ENCODE measurements around the gene ZXDC.

The ZXDC gene

DNA sequence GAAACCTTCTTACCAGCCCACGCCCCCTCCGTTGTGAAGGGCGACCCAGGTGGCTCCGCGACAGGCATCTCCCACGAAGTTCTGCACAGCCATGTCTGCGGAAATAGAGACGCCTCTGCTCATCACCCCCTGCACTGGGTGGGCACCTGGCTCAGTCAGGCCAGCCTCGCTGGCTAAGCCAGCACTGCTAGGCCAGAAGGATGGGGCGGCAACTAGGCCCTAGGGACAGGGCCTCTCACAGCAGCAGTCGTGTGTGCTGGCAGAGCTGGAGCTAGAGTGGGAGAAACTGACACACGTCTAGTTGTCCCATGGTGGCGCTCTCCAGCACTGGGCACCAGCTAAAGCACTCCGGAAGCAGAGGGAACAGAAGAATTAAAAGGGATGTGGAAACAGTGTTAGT is 12.5 kb upstream of the ZXDC start:
- DNase-seq: no peak

DNA sequence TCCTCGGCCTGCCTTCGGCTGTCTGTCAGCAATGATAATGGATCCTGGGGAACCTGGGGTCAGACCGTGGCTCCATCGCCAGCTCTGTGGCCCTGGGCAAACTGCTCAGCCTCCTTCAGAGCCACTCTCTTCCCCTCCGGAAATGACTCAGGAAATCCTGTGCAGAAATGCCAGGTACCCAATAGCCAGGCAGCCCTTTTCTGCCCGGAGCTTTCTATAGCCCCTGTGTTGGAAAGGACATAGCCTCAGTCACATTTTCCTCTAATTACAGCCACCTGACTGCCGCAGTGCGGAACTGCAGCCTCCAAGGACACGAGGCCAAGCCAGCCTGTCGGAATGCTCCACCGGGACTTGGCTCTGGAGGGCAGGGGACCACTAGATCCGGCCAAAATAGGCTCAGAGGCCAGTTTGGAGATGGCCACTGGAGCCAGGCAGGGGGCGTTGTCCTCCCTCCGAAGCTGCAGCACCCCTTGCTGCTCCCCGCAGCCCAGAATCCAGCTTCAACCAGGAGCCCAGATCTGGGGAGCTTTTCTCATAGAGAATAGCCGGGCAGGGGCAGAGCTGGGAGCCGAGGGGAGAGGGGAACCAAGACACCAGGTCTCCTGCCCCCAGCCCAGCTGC is 11.6 kb upstream of the ZXDC start:
- no peak for DNase-seq

DNA sequence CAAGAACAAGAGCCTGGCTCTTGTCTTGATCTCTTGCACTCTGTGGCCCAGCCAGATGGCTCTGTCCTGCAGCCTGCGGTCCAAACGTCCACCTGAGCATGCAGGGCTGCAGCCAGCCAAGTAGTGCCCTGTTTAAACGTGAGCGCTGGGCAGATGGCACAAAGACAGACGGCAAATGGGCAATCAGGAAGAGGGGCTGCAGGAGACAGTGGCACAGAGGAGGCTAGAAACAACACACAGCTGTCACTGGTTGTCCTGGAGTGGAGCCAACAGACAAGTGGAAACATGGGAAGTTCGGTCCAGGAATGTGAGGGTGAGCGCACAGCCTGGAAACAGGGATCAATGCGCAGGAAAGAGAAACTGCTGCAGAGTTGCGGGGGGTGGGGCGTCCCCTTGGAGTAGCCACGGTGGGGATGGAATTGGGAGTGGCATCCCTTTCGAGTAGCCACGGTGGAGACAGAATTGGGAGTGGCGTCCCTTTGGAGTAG is 10.7 kb upstream of the ZXDC start:
- DNase-seq: no peak

DNA sequence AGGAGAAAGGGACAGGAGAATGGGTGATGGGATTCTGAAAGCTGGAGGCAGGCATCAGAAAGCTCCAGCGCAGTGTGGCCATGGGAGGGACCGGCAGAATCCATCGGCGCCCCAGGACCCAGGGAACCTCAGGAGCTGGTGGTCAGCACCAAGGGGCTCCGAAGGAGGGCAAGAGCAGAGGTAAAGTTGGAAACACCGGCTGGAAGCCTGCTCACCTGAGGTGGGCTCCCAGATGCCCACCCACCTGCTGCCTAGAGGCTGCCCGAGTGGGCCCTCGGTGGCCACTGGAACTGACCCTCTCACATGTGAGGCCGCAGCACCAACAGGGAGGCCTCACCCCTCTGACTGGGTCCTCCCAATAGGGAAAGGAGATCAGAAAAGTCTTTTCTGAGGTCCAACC is 10.3 kb upstream of the ZXDC start:
- no peak for DNase-seq

DNA sequence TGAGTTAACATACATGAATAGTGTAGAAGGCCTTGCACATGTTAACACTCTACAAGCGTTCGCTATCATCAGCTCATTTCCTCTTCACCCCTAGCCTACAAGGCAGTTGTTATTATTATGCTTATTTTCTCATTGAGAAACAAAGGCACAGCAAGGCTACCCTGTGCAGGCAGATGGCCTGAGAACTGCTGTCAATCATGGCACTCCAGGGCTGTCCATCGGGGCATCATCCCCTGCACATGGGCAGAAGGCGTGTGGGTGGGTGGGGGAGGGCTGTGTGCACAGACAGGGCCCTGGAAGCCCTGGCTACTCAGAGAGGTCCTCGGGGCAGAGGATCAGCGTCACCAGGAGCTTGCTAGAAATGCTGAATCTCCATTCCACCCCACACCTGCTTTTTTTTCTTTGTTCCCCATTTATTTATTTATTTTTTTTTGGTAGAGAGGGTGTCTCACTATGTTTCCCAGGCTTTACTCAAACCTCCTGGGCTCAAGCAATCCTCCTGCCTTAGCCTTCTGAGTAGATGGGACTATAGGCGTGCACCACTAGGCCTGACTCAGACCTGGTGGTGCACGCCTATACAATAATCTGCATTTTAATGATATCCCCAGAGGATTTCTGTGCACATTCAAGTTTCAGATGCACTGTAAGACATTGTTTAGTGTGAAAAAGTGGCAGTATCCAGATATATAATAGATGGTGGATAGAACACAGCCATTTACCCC is 9.6 kb upstream of the ZXDC start:
- DNase-seq: peak in 1 of 3 experiments; percentile 13

DNA sequence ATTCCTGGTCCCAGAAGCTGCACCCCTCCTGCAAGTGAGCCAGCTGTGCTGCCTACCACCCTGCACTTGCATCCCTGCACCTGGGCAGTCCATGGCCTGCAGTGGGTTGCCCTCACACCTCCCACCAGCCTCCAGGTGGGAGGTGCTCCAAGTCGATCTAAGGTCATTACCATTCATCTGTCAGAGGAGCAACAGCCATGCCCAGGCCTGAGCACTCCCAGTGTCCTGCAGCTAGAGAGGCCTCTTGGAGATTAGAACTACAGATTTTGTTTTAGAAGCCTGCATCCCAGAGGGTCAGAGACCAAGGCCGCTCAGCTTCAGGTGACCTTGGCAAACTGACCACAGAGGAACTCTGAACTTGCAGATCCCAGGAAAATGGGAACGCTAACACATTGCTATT is 9.0 kb upstream of the ZXDC start:
- DNase-seq: no peak

DNA sequence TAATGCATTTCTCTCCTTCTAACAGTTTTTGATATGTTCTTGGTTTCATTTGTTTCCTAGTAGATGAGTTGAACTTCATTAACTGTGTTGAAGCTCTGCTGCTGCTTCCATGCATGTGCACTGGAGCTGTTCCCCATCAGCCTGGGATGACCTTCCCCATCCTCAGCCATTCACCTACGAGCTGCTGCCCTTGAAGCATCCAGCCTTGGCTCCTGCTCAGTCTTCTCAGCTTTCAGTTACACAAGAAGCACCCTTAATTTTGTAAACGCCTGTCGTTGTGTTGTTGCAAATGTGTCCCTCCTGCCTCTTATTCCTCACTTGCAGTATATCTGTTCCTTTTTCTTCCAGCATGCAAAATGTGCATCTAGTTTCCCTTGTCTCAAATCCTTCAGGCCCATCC is 8.5 kb upstream of the ZXDC start:
- no peak for DNase-seq

DNA sequence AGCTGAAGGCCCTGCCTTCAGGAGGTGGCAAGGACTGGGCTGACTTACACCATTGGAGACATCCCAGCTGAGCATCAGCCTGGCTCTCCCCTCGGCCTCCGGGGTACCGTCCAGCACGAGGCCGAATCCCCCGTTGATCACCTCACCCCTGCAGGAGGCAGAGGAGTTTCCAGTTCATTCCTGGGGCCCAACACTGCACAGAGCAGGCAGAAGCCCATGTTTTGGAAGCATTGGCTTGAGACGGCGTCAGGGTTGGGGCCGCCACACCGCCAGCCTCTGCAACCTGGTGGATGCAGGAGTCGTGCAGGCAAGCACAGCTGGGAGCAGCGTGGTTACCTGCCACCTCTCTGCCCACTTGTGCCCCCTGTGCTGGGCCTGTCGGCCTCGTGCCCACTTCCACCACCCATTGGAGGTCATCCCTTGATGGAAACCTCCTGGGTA is 7.7 kb upstream of the ZXDC start:
- no peak for DNase-seq

DNA sequence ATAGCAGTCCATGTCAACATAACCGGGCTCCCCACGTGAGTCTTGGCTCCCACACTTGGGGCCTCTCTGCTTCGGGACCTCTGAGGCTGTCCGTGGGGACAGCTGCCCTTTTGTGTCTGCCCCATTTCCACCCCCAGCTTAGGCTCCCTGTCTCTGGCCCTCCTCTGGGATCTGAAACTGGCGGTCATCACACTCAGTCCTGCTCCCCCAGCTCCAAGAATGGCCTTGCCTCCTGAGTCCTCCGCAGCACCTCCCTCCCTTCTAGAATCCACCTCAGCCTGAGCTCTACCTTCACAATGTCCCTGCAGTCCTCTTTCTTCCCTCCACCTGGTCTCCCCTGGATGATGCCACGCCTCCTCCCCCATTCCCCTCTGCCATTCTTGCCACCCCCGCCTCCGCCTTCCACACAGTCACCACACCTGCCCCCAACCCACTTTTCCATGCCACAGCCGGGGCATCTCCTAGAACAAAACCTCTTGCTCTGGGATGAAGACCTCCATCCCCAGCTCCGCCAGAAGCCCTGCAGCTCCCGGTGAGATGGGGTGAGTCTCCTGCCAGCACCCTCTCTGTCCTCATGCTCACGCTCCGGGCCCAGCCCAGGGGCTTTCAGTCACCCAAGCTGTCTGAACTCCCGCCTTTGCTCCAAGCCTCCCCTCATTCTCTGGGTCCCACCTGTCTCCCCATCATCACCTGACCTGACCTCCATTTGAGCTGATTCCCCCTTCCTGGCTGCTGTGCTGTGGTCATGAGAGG is 7.0 kb upstream of the ZXDC start:
- no peak for DNase-seq

DNA sequence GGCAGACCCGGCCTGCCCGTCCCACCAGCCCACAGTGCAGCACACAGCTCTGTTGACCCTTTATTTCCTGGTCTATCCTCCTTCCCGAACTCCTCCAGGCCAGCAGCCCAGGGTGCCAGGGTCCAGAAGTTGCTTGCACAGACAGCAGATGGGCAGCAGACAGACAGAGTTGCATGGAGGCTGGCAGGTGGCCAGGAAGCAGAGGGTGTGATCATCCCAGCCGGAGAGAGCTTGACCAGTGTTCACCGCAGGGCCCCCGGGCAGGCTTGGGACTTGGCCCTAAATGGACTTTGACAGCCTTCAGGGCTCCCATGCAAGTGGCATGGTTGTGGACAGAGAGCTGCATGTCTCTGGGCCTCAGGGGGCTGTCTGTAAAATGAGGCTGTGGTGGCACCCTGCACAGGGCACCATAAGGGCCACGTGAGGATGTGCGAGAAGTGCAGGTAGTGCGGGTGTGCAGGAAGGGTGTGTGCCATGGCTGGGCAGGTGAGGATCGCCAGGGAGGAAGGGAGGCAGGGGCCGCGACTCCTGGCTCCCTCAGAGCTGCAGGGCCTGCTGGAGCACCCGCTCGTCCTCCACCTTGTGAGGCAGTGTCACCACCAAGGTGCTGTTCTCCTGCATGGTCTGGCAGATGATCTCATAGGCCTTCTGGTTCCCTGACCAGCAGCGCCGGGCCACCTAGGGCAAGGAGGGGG is 6.3 kb upstream of the ZXDC start:
- no peak for DNase-seq

DNA sequence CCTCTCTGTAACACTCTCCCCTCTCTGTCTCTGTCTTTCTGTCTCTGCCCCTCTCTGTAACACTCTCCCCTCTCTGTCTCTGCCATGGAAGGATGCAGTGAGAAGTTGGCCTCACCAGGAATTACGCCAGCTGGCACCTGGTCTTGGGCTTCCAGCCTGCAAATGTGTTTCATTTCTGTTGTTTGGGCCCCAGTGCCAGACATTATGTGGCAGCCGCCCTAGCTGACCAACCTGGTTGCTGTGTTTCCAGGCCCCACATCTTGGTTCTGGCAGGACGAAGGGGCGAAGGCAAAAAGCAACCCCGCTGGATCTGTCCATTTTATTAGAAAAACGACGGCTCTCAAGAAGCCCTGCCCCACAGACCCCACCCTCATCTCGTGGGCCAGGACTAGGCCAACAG is 5.2 kb upstream of the ZXDC start:
- DNase-seq: no peak

DNA sequence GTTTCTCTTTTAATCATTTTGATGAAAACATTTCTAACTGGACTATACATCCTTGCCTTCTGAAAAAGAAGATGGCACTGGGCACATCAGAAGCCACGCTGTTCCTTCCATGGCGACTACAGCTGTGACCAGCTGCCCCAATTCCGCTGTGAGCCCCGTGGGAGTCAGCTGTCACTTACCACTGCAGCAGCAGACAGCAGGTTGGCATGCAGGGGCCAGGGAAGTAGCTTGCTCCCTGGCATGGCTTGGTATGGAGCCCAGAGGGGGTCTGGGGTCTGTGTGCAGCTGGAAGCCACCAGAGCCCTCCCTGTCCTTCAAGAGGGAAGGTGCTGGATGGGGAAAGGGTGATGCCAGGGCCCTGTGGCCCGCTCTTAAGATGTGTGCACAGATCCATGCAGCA is 4.5 kb upstream of the ZXDC start:
- DNase-seq: no peak

DNA sequence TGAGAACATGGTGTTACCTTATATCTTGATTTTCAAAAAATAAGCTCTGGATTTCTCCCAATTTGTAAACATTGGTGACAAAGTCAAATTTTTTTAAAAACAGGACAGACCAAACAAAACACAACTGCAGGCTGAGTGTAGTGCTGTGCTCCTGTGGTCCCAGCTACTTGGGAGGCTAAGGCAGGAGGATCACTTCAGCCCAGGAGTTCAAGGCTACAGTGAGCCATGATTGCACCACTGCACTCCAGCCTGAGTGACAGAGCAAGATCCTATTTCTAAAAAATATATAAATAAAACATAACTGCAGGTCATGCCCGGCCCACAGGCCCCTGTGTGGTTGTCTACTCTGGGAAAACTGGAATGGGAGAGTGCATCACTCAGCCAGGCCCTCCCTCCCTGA is 4.0 kb upstream of the ZXDC start:
- no peak for DNase-seq

DNA sequence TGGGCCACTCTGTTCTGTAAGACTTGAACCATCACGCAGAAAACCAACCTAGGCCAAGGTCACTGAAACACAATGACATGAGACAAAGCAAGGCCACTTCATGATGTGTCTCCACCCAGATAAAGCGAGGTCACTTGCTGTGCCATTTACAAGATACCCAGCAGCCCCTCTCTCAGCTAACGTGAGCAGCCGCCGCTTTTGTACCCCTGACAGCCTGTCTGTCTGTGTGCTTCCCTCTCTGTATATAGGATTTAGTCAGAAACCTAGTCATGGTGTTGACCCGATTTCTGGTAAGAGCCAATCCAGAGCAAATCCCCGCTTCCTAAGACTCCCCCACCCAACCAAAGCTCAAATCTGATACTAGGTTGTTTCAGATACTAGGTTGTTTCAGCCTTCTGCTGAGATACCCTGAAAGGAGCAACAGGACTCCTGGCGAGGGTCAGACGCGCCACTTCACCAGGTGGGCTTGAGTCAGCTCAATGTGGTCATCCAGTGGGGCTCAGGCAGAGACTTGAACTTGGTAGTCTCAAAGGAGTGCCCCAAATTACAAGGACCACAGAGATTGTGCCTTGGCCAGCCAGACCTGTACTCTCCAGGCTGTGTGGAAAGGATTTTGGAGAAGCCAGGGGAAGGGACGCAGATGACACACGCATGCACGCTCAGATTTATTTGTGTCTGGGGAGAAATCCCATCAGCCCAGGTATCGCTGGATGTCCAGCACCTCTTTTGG is 3.1 kb upstream of the ZXDC start:
- no peak for DNase-seq

DNA sequence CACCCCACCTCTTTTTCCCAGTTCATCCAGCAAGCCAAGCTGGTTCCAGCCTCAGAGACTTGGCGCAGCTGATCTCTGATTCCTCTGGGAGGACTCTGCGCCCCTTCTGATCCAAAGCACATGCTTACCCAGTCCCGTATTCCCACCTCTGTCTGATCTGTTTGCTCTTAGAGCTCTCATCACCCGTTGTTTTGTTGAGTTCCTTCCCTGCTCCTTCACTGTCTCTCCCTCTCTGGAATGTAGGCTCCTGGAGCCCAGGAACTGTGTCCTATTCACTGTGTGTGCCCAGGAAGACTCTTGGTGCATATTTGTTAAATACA is 1.3 kb upstream of the ZXDC start:
- DNase-seq: peak in 1 of 3 experiments; percentile 74

DNA sequence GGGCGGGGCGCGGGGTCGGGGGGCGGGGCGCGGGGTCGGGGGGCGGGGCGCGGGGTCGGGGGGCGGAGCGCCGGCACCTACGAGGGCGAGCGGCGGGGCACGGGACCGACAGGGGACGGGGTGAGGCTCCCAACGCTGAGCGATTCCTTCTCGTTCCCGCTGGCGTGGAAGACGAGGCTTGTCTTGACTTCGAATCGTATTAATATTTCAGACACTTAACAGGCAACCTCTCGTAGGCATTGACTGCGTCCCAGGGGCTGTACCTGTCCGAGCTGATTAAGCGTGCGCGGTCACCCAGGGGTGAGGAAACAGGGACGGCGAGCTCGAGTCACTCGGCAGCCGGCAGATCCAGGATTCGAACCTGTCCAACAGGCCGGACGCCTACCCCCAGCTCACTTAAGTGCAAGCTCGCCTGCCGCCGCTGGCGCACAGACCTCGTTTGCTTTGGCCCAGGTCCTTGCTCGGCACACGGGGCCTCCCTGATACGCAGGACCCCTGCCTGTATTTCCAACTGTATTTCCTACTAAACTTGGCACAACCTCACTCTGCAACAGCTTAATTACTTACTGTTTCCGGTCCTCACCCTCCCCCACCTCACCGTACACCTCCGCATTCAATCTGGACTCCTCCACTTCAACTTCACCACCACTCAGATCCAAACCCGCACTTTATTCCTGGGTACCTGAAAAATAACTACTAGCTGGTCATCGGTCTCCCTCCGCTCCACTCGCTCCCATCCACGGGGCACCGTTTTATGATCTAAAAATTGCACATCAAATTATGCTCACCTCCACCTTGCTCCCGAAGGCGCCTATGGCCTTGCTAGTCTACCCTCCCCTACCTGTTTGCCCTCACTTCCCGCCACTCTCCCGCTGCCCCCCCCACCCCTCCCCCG is 722 bp upstream of the ZXDC start:
- peak; percentile 65 to 90 (median 82) for DNase-seq

DNA sequence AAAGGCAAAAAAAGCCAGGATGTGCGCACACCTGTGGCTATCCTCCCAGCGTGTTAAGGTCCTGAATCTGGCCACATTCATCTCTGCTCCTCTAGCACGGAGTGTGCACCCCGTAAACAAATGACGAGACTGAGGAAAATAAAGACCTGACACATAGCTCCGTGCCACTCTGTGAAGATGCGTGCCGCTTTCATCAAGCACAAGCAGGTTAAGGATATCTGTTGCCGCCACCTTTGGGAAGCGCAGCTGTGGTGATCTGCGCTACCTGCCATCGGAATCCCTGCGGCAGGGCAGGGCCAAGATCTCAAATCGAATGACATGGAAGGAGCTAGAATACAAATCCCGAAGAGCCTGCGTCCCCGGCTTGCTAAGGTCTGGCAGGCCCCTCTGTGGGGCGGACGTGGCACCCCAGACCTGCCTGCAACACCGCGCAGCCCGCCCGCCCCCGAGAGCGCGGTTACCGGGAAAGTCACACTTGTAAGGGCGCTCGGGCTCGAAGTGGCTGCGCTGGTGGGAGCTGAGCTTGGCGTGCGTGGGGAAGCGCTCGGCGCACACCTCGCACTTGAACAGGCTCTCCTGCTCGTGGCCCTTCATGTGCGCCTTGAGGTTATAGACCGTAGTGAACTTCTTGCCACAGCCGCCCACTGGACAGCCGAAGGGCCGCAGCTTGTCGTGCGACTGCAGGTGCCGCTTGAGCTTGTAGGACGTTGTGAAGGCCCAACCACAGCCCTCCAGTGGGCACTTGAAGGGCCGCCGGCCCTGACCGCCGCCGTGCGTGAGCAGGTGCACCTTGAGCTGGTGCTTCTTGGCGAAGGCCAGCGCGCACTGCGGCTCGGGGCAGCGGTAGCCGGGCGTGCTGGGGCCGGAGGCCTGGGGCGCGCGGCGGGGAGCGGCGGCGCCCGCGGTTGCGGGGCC is 936 bp downstream of the ZXDC start:
- peak; percentile 25 to 67 (median 60) for DNase-seq

DNA sequence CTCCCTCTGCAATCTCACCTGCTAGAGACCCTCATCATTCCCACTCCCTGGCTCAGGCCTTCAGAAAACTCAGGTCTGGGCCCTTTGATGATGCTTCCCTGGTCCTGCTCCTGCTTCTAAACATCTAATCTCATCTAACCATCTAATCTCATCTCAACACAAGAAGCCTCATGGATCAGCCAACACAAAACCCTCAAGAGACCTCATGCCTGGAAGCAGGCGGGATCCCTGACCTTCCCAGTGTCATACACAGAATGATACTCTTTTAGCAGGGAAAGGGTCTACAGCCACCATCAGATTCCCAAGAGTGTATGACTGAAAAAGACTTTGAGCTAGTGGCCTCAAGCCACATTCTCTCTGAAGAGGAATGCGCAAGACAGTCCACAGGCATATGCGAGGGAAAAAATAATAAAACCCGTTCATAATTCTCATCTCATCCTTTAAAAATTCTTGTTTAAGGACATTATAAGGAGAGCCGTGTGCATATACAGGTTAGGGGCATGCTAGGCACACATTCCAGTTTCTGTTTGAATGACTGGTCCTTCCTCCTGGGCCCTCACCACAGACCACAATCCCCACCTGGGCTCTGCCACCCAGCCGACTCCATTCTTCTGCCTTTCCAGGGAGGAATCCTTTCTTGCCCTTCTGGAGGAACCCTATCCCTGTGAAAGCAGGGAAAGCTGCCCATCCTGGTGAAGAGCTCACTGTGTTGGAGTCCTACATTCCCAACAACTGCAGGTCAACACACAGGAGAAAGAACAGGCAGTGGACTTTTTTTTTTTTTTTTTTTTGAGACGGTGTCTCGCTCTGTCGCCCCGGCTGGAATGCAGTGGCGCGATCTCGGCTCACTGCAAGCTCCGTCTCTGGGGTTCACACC is 2.2 kb downstream of the ZXDC start:
- DNase-seq: no peak

DNA sequence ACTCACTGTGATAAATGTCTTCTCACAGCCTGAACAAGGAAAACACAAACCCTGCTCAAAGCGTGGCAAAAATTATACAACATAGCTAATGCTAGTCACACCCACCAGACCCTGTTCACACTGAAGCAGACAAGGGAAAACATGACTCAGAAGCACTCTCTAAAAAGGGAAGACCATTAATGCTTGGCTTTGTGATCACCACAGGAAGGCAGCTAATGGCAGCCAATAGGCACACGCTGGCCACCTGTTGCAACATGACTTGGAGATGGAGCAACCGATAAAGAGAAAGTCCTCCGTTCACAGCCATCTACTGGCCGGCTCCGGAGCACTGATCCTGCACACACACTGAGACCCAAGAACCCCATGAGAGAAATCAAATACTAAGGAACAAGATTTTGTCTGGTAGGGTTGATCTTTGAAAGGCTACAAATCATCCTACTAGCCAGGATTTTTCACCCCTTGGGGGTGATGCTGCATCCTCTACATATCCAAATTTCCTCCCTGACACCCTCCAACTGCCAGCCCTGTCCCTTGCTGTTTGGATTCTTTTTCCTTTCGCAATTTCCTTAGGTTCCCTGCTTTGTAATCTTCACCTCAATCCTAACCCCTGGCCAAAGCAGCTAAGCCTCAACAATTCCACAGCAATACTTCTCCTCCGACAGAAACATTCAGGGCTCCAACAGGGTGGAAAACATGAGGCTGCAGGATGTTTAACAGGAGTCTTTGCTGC is 3.2 kb downstream of the ZXDC start:
- peak; percentile 53 to 86 (median 72) for DNase-seq

Measured in NCI-H1417 (cell line).